CD4-positive, alpha-beta T cell treated with Interleukin-15 for 1 hour (primary cell): ENCODE results near the gene PSG4.
"Not testable (repeated sequence)": the region's sequence is repeated elsewhere in the genome, so short reads cannot be mapped to it uniquely, and the experiment has no call there.

Experiments used
- DNase-seq: peaks from one replicate; pipeline ENCODE4 v3.0.0-alpha.2; 2020

Gene PSG4

DNA sequence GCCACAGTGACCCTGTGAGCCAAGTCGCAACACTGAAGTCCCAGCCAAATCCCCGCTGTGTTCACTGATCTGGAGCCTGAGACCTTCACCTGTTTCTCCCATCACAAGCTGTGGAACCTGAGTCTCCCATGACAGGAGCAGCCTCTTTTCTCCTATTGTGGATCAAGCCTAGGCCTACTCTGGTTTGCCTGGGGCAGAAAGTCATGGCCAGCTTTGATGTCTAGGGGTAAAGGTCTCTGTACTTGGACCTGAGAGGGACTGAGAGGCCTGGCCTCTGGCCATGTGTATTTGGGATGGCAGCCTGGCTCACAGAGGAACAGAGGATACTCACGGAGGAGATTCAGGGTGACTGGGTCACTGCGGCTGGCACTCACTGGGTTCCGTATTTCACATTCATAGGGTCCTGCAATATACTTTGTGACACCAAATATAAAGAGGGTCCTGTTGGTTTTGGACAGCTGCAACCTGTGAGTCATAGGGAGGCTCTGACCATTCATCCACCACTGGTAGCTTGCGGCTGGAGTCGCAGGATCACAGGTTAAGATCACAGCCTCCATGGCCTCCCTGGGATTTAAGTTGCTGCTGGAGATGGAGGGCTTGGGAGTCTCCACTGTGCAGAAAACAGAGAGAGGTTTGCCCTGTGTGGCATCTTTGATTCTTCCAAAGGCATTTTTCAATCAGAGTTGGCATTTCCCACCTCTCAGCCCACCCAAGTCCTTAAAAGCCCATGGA, 7.6 kb downstream of the PSG4 start:
- not testable (repeated sequence) for DNase-seq

DNA sequence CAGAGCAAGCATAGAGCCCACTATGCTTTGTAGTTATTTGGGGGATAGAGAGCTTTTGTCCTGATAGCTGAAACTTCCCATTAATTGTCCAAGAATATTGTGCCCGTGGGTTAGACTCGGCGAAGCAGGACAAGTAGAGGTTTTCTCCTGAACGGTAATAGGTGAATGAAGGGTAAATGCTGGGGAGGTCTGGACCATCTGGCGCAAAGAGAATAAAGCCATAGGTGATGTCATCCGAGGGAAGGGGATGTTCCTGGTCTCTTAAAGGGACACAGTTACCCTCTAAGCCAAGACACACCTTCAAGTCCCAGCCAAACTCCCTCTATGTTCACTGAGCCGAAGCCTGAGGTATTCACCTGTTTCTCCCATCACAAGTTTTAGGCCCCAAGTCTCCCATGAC, 11.0 kb downstream of the PSG4 start:
- DNase-seq = not testable (repeated sequence)

DNA sequence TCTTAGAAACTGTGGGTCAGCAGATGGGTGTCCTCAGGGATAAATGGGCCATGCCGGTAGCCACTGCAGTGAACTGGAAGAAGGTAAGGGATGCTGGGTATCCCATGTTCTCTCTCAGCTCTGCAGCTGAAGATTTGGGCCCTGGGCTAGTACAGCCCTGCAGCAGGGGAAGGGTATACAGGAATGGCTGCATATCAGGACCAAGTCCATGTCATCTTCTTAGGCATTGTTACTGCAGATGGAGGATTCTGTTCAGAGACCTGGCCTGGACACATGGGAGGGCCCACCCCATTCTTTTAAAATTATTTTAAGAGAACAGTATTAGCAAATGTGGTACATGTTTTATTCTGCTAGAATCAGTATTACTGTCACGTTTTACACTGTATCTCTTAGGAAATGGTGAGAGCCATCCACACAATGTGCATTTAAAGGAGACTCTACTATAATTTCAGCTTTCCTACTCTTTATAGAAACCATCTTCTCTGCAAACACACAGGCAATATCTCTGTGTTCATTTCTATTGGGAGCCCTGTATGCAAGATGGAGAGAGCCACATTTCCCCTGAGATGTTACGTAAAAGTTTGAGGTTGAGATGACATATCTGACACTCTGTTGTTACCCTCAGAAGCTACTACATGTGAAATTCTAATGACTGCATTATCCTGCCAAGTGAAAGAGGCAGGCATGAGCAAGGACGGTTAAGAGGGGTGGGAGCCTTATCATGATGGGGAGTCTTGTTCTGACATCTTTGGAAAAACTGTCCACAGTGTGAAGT, 12.9 kb downstream of the PSG4 start:
- DNase-seq = not testable (repeated sequence)

DNA sequence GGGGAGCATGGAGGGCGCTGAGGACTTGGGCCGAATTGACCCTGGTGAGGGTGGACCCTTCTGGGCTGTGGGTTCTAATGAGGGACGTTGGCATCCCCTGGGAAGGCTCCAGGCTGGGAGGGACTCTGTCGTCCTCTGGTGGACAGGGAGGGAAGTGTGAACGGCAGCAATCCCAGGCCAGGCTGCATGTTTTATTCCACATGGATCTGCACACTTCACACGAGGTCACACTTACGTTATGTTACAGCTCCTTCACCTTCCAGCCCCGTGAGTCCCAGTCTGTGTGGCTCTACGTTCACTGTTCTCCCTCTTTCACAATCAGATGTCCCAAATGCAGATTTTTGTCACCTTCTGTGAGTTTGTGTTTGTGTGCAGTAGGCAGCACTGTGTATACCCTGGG, 17.3 kb downstream of the PSG4 start:
- DNase-seq = not testable (repeated sequence)

DNA sequence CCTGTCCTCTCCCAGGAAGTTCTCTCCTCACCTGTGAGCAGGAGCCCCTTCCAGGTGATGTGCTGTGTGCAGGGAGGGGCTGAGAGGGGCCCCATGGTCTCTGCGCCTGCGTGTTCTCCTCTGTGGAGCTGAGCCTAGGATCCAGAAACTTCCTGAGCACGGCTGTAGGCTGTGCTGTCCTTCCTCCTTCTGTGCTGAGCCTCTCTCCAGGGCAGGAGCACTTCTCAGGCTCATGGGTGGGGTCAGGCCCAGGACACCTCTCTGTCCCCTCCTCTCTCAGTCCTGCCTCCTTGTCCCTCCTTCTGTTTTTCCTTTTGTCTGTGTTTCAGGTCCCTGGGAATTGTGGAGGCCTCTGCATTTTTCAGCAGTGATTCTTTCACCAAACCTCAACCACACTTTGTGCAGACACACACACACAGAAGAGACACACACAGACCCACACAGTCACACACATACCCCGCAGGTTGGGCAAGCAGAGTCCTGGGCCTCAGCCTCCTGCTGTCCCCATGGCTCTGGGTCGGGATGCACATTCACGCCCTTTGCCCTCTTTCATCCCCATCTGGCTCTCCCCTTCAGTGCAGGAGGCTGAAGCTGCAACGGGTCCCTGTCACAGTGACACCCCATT, 19.0 kb downstream of the PSG4 start, which contains the start of gene PSG5:
Gene PSG5, minus strand, starts transcription at position 226 of the 625 bp plus-strand sequence. Its CDS starts 131 bp downstream, at position 95.
- not testable (repeated sequence) for DNase-seq

DNA sequence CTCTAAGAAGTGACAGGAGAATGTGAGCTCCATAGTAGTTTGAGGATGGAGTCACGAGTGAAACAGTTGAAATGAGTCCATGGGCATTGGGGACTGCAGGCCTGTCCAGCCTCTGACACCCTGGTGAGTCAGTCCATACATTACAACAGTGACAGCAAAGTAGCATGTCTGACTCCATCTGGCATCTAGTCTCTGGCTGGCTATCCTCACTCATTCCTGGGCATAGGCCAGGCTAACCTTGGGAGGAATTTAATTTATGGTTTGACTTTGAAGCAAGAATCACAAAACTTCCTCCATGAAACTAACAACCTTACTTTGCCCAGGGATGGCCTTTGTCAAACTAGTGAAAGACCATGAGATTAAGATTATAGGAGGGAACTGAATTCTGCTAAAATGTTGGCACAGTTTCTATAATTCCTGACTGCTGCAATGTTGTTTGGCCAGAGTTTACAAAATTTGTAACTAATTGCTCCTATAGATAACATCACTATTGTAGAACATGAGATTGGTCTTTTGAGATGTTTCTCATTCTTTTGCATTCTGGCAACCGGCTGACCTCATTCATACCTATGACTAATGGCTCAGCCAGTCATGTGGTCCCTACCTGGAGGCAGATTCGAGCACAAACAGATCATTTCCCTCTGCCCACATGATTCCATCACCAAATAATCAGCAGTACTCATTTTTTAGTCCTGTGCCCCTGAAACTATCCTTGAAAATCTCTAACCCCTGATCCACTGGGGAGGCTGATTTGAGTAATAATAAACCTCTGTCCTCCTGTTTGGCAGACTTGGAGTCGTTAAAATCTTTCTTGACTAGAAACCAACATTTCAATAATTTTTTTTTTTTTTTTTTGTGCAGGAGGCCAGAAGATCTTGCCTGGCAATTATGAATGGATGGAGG, 23.3 kb downstream of the PSG4 start:
- DNase-seq = not testable (repeated sequence)

DNA sequence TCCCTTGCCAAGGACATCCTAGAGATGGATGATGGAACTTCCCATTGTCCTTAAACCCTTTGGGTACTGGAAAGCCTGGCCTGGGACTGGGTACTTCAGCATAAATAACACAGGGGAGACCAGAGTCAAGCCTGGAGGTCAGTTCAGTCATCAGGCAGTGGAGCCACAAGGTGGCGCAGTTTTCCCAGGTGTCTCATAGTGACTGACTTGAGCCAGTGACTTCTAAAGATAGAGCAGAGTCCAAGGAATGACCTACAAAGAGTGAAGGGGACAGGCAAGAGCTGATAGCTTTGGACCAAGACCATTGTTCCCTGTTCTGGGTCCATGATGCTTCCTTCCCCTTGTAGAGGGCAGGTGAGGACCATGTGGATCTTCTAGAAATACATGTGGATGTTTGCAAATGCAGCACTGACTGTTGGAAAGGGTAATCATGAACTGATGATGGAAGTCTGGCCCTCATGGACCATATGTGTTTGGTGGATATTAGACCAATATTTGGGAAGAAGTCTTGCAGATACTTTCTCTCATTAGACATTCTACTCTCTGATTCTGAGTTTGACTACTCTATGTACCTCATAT, 25.8 kb downstream of the PSG4 start:
- DNase-seq = not testable (repeated sequence)

DNA sequence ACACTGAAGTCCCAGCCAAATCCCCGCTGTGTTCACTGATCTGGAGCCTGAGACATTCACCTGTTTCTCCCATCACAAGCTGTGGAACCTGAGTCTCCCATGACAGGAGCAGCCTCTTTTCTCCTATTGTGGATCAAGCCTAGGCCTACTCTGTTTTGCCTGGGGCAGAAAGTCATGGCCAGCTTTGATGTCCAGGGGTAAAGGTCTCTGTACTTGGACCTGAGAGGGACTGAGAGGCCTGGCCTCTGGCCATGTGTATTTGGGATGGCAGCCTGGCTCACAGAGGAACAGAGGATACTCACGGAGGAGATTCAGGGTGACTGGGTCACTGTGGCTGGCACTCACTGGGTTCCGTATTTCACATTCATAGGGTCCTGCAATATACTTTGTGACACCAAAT, 26.9 kb downstream of the PSG4 start:
- not testable (repeated sequence) for DNase-seq

DNA sequence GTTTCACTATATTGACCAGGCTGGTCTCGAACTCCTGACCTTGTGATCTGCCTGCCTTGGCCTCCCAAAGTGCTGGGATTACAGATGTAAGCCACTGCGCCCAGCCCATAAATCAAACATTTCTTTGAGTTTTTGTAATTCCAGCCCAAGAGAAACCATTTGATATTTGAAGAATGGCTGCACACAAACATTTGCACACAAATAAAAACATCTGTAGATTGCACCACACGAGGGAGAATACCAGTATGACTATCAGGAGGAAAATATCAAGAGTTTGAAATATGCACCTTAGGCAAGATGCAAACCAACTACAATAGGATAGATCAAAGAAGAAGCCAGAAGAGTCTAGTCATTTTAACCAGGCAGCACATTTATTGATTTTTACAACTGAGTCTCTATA, 39.5 kb downstream of the PSG4 start:
- DNase-seq = not testable (repeated sequence)

DNA sequence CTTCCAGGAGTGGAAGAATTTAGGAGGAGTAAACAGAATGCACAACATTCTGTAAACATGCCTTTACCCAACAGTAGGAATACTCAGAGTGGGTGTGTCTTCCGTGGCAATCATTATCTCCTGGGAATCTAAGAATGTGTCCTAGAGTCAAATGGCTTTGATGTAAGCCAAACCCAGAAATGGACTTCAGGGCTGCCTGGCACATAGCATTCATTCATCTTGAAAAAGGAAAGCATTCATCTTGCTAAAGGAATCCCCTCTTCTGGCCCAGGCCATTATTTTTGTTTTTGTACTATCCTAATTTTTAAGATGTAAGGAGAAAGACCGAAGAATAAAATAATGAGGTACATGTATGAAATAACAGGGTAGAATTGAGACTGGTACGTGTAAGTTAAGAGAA, 42.3 kb downstream of the PSG4 start:
- DNase-seq = not testable (repeated sequence)

DNA sequence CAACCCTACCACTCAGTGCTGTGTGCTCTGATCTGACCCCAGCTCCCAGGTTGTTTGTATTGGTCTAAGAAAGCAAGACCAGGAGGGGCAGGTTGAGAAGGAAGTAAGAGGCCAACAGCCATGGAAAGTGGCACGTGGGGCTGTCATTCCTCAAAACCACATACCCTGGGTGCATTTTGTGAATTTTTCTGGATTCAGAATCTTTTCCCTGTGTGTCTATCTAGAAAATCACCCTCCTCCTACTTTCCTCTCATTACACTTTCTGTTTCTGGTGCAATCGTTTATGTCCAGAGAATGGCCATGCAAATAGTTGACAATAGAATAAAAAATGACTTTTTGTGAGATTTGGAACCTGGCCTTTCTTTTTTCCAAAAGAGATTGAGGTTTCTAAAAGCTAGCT, 43.2 kb downstream of the PSG4 start:
- not testable (repeated sequence) for DNase-seq

DNA sequence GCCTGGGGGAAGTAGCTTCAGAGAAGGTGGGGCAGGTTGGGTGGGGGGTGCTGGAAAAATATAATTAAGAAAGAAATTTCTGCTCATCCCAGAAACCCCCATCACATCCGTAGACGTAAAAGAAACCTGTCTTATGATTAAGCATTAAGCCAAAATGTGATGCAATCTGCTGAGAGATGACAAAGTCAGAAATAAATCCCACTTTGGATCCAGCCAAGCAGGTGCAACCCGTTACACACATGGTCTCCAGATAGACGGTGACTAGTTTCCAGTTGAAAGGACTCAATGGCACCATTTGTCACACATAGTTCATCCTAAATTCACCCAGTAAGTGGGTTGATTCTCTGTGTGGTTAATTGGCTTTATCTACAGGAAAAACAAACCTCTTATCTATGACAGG, 53.2 kb downstream of the PSG4 start:
- DNase-seq = no peak

DNA sequence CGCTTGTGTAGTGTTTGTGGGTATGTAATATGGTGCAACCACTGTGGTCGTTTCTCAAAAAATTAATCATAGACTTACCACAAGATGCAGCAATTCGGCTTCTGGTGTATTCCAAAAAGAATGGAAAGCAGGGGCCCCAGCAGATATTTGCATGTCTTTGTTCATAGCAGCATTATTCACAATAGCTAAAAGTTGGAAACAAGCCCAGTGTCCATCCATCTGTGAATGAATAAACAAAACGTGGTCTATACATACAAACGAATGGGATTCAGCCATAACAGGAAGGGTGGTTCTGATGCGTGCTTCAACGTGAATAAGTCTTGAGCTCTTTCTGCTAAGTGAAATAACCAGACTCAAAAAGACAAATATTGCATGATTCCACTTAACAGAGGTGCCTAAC, 55.6 kb downstream of the PSG4 start:
- not testable (repeated sequence) for DNase-seq

DNA sequence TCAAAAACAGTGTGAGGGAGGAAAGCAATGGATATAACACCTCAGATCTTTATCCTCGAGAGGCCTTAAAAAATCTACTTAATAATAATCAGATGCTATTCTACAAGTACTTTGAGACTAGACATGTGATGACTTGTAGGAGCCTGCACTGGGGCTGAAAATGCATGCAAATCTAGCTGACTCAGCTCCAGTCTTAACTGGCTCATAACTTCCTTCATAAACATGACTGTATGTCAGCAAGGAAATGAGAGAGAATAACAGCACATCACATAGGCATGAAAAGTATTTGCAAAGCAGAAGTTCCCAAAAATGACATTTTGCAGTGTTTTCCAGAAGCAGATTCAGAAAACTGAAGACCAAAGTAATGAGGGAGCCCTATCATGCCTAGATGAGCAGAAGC, 57.2 kb downstream of the PSG4 start:
- DNase-seq = no peak
